Endometrial microvascular endothelial cells (primary cell): ENCODE data around the gene KDM4B. TPM values are rescaled to one million over a fixed set of nuclear protein-coding genes. Genes with fewer than 3 reads are reported as not detected.

ENCODE experiments used
- in situ Hi-C: cut with HindIII; loops from 2 replicates; pipeline ENCODE4 v1.10.0; 2017; ENCODE audit warnings: low sequenced_read_pairs, low pct_unique_long_range_greater_than_20kb; ENCODE audit errors: inconsistent ontology term
- total RNA-seq: library from RNA; depleted of rRNA; stranded (reverse); fragments of >200 nt; gene quantifications from one replicate; pipeline ENCODE4 v1.2.3, GENCODE V29; 2015; ENCODE audit errors: inconsistent ontology term

KDM4B gene
- total RNA-seq, 1 donor from 2014 or later = 12.5 TPM

DNA sequence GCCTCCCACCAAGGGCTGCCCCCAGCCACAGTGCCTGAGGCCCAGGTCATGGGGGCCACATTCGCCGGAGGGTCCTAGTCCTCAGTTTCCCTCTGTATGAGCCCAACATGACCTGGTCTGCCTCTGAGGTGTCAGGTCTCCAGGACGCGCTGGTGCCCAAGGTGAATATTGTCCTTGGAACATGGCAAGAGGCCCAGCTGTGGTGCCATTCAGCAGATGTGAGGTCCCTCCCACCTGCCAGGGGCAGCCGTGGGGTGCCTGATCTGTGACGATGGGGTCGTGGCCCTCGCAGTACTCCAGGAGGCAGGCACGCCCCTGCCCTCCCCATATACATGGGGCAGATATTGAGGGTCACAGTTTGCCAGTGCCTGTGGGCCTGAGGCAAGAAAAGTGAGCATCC, 151.9 kb downstream of the KDM4B start:
- in situ Hi-C loops = no loop called here

DNA sequence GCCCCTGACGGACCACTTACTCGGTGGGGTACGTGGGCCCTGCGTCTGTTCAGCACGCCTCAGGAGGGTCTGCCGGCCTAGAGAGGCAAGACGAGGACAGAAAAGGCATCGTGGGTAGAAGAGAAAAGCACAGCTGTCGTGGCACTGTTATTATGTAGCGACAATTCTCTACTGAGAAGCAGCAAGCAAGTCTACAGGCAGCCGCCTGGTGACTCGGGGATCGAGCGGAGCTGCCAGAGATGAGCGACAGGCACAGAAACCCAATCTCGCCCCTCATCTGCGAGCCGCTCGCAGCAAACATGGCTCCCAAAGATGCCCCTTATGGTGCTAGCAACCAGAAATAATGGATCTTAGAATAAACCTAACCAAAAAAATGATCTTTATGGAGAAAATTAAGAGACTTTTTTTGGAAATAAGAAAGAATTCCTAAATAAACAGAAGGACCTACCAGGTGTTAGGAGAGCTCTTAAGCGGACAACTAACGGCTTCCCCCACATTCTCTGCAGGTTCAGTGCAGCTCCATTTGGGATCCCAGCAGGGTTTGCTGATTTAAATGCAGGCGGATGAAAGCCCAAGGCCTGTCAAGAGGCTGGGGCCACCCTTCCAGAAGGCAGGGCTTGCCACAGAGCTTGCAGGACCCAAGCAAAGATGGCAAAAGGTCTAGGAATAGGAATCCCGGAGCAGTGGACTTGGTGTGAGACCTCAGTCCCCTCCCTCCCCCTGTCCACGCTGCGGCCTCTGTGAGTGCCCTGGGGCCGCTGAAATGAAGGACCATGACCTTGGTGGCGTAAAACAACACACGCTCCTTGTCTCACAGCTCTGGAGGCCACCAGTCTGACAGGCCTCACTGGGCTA, 152.6 kb downstream of the KDM4B start:
- in situ Hi-C loops = no loop called here

DNA sequence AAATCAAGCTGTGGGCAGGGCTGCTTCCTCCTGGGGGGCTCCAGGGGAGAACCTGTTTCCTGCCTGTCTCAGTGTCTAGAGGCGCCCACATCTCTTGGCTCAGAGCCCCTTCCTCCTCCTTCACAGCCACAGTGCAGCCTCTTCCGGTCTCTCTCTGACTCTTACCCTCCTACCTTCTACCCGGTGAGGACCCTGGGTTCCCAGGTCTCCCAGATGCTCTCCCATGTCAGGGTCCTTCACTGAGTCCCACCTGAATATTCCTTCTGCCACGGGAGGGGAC, 153.1 kb downstream of the KDM4B start:
- in situ Hi-C loops = no loop called here

DNA sequence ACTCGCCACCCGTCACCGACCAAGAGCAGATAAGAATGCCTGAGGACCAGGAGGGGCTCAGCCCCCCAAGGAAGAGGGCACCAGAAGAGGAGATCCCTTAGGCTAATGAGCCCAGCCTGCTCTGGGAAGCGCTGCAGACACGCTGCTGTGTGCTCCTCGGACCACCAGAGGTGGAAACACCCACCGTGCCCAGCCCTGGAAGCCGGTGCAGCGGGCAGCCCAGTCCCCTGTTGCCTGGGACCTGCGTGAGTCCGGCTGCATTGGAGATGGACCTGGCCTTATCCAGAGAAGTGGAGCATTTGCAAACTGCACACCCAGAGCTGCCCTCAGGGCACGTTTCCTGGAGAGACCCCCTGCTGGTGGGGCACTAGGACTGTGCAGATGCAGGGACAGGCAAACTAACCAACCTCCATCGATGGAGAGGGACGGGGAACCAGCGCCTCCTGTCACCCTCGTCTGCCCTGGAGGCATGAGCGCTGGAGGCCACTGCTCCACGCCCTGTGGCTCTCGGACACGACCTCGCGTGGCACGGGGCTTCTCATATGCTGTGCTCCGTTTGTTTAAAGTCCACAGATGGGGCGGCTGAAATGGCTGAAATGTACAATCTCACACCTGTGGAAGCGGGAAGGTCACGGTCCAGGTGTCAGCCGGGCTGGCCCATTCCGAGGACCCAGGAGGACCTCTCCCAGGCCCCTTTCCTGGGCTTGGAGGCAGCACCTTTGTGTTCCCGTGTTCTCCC, 153.9 kb downstream of the KDM4B start:
- in situ Hi-C loops = no loop called here

DNA sequence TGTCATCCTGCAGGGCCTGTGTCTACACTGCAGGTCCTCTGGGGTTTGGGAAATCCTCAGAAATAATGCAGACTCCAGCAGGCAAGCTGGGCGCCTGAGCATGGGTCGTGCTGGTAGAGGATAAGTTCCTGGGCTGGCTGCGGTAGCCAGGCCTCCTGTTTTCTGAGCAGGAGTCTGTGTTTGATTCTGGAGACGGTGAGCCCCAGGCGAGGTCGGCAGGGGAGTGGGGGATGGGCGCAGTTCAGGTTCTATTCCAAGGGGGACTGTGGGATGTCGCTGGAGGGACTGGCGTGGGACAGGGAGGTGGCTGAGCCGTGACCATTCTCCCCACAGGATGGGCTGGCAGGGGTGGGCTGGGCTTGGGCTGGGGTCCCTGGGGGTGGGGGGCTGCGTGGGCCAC, 154.7 kb downstream of the KDM4B start:
- in situ Hi-C loops = no loop called here

DNA sequence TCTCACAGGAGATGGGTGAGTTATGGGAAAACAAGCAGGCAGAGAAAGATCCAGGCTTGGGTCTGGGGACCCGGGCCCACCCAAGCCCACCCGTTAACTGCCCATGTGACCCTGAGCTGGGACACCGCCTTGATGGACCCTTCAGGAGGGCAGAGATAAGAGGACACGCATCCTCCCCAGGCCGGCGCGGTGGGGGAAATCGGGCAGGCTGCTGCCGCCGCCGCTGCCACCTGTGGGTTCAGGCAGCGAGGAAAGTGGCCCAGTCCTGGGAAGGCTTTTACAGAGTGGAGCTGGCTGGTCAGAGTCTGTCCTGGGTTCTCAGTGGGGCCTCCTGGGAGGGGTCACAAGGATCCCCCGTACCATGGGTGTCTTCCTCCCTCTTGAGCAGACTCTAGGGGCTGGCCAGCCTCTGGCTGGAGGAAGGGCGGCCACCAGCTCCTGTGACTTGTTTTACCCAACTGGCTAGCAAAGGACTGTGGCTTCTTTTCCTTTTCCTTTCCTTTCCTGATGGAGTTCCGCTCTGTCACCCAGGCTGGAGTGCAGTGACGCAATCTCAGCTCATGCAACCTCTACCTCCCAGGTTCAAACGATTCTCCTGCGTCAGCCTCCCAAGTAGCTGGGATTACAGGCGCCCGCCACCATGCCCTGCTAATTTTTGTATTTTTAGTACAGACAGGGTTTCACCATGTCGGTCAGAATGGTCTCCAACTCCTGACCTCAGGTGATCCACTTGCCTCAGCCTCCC, 155.4 kb downstream of the KDM4B start:
- in situ Hi-C loops = no loop called here

DNA sequence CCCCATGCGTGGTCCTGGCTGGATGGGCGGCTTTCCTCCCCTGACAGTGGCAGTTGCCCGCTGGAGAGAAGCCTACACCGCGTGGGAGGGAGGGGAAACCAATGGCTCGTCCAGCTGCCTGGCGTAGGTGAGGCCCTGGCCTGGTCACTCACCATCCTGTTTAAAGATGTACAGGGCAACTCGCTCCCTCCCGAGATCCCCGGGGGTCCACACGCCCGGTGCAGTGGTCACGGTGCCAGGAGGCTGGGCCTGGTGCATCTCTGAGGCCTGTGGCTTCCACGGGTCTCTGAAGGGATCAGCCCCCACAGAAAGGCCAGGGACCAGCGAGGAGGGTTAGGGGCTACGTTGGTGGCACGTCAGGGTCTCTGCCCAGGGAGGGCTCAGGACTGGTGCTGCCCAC, 156.5 kb downstream of the KDM4B start:
- in situ Hi-C loops = no loop called here

DNA sequence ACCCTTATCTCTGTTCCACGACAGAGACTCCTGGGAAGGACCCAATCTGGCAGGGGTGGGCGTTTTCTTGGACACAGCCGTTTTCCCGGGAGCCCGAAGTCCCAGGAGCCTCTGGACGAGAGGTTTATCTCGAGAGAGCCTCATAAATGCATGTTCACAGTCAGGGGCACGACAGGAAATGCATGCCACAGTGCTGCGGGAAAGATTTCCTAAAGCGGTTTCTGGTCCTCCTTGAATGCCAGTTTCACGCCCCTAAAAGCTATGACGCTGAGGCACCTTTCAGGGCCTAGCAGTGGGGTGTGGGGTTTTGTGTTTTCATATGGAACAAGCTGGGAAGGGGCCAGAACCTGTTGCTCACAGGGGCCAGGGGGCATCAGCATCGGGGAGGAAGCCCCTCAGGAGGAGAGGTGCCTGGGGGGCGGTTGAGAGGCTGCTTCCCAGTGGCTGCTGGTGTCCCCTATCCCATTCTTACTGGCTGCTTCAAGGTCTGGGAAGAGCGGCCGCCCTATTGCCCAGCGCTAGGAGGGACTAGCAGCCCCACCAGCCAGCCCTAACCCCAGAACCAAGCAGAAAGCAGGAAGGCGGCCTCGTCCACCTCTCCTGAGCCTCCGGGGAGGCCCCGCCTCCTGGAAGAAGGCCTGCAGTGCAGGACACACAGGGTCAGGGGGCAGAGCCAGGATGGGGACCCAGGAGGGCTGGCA, 157.0 kb downstream of the KDM4B start:
- in situ Hi-C loops = no loop called here

DNA sequence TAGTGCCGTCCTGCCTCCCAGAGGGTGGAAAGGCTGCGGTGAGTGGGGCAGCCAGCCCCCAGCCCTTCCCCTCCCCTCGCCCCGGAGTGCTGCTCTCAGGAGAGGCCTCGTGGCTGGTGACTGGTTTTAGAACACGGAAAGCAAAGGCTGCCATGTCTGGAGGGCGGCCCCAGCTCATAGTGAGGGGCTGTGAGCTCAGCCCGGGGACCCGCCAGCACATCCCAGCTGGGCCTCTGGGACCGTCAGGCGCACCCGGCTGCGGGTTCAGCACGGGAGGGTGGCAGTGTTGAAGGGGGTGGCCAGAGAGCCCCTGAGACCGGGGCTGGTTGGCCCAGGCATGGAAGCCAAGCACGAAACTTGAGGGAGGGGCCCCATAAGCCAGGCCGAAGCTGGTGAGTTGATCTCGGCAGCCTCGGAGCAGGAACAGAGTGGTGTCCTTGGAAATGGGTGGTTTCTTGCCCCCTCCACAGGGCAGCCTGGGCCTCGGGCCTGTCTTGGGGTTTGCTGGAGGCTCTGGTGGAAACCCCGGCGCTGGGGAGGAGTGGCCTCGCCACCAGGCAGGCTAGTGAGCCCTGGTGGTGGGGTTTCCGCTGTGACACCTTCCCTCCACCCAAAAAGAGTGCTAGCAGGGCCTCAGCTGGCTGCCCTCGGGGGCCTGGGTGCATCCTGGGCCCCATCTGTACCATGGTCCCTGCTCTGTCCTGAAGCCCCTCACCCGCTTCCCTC, 157.7 kb downstream of the KDM4B start:
- in situ Hi-C loops = no loop called here

DNA sequence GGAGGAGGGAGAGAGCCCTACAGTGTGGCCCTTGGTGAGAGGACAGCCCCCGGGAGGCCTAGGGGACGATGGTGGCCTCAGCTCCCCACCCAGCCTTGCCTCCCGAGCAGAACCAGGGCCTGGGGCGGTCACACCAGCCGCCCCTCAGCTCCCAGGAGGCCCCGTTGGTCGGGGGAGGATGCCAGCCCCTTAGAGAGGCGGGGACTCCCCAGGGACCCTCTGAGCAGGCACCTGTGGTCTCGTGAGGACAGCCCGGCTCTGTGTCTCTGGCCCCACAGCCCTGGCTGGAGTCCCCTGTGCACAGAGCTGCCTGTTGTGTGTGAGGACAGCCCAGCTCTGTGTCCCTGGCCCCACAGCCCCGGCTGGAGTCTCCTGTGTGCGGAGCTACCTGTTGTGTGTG, 158.8 kb downstream of the KDM4B start:
- in situ Hi-C loops = no loop called here

DNA sequence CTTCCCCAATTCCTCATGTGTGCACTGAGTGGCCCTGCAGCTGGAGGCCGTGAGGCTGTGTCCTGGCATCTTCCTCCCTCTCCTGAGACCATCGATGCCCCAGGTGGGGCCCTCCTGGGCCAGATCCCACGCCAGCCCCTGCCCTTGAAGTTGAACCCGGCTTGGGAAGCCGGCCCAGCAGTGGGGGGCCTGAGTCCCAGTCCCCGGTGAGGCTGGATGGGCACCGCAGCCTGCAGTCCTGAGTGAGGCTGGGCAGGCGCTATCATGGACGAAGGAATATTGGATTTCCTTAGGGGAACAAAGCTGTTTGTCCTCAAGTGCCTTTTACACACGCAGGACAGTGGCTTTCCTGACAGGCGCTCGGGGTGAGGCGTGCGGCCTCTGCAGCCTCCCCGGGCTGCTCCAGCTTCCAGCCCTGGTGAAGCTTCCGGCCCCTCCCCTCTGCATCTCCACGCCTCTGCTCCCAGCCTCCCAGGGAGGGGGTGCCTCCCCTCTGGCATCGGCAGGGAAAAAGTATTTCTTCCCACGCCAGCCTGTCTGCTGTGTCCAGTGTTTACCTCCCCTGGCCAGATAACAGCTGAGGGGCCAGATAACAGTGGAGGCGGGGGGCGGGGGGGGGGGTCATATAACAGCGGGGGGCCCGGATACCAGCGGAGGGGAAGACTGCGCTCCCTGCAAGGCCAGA, 159.5 kb downstream of the KDM4B start:
- in situ Hi-C loops = no loop called here

DNA sequence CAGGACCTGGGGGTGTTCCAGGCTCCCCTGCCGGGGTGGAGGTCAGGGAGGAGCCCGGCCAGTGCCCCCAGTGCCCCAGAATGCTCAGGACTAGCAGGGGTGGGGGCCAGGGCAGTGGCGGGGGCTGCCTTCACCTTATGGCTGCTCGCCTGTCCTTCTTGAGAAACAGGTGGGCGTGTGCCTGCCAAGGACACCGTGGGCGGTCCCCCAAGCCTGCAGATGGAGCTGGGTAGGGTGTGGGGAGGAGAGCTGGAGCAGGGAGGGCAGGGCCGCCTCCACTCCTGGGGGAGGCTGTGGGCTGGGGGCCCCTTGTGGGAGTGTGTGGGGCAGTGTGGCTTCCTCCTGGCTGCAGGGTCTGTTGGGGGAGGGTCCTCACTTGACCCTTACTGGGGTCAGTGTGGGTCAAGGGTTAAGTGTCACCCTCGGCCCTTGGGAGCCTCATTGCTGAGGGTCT, 160.1 kb downstream of the KDM4B start:
- in situ Hi-C loops = no loop called here

DNA sequence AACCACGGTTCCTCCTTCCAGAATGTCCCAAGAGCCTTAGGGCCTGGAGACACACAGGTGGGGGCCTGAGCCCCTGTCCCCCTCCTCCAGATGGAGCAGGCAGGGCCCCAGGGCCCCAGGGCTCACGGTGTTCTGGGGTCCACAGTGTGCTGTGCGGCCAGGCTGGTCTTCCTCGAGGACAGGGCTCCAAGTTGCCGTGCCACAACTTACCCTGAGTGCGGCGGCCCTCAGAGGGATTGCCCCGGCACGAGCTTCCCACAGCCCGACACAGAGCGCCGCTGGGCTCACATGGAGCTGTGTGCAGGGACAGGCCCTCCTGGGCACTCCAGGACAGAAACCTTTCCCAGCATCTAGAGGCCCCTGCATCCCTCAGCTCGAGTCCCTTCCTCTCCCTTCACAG, 160.8 kb downstream of the KDM4B start:
- in situ Hi-C loops = loop anchor here (10.0 kb wide), 1 partner anchor 85 kb away; no protein-coding TSS in a partner anchor

DNA sequence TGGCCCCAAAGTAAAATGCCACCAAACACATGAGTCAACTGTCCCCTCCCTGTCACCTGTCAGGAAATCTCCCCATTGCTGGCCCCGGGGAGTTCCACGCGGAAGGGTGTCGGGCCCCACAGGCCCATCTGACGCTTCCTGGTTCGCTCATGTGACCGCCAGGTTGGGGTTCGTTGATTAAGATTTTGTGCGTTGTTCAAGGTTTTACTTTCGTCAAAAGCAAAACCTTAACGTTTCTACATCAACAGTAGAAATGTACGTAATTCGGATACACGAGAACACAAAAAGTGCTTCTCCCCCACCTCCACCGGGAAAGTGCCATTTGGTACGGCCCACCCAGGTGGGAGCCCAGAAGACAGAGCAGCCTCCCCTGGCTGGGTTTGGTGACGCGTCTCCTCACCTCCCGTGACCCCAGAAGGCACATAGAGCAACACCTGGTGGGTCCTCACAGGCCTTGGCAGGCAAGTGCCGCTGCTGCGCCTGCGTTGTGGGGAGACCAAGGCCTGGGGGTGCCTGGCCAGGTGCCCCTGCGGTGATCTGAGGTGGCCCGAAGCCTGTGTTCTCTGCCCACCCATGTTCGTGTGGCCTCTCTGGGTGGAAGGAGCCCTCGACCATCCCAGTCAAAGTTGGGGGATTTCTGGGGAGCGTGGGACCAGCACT, 161.6 kb downstream of the KDM4B start:
- in situ Hi-C loops = loop anchor here (10.0 kb wide), 1 partner anchor 86 kb away; no protein-coding TSS in a partner anchor

DNA sequence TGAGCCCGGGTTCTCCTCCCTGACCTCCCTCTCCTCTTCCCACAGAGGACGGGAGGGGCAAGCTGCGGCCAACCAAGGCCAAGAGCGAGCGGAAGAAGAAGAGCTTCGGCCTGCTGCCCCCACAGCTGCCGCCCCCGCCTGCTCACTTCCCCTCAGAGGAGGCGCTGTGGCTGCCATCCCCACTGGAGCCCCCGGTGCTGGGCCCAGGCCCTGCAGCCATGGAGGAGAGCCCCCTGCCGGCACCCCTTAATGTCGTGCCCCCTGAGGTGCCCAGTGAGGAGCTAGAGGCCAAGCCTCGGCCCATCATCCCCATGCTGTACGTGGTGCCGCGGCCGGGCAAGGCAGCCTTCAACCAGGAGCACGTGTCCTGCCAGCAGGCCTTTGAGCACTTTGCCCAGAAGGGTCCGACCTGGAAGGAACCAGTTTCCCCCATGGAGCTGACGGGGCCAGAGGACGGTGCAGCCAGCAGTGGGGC, 162.2 kb downstream of the KDM4B start:
- in situ Hi-C loops = loop anchor here (10.0 kb wide), 1 partner anchor 86 kb away; no protein-coding TSS in a partner anchor

DNA sequence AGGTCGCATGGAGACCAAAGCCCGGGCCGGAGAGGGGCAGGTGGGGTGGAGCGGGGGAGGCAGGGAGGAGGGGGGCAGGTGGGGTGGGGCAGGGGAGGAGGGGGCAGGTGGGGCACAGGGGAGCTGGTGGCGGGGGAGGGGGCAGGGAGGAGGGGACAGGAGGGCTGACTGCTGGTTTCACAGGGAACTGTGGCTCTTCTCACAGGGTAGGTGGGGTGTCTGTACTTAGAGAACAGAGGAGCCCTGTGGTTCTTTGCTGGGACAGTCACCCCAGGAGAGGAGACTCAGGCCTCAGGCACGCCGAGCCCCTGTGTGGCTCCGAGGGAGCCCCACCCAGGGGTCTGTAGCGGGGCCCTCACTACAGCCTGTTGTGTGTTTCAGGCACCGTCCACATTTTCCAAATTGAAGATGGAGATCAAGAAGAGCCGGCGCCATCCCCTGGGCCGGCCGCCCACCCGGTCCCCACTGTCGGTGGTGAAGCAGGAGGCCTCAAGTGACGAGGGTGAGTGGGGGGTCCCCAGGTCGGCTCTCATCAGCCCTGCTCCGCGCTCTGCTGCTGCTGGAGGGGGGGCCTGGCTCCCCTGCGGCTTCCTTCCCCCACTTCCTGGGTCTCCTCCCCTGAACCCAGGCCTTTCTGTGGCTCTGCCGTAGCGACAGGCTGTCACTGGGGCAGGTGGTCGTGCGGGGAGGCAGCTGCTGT, 162.7 kb downstream of the KDM4B start:
- in situ Hi-C loops = loop anchor here (10.0 kb wide), 1 partner anchor 87 kb away; no protein-coding TSS in a partner anchor

DNA sequence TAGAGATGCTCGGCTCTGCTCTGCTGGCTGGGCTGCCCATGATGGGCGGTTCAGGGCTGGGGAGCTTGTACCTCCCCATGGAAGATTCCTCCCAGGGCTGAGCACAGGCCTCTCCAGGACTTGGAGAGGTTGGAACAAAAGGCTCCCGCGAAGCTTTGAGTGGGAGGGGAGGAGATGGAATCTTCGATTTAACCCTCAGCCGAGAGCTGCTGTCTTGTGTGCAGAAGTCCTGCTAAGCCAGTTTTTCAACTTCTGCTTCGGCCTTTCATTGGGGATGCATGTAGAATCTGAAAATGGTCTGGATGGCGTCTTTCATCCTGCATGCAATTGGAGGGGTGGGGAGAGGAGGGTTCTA, 163.3 kb downstream of the KDM4B start:
- in situ Hi-C loops = loop anchor here (10.0 kb wide), 1 partner anchor 87 kb away; no protein-coding TSS in a partner anchor
